ENCODE data around the gene MAP2K4.
A peak's percentile ranks its signal among the peaks of the same experiment; 100 is the strongest.
"Not testable (repeated sequence)": the region's sequence is repeated elsewhere in the genome, so short reads cannot be mapped to it uniquely, and the experiment has no call there.

MAP2K4 gene

DNA sequence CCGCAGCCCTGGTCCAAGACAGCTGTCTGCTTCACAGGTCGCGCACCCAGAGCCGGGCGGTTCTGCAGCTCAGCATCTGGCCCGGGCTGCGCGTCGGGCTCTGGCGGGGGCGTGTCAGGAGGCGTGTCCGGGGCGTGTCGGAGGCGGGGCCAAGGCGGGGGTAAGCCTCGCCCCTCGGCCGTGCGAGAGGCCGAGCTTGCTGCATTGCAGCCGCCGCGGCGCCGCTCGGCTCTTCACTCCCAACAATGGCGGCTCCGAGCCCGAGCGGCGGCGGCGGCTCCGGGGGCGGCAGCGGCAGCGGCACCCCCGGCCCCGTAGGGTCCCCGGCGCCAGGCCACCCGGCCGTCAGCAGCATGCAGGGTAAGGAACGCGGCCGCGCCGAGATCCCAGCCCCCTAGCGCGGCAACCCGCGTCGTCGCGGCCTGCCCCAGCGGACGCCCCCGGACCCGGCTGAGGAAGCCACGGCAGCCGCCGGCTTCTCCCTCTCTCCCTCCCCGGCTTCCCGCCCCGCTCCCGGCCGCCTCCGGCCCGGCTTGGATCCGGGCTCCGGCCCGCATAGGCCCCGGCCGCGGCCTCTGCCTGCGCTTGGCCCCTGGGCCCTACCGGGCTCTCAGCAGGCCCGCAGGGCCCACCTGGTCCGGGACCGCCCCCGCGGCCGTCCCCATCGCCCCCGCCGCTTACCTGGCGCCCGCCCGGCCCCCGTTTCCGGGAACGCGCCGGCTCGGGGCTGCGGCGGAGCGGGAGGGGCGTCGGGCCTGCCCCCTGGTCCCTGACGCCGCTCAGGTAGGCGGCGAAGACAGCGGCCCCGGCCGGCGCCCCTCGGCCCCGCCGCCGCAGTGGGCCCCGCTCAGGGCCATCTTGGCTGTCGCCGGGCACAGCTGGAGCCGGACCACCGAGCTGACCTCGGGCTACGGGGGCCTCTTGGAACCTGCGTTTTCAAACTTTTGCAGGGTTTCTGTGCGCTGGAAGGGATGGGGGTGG is at the start of gene MAP2K4:
Gene MAP2K4 (plus strand): TSS at position 236 of the 981 bp plus-strand sequence. CDS start 10 bp downstream, at position 246.
- Mint-ChIP-seq H3K36me3 (ENCODE audit: low read depth) (peaks cover 6% of the 10 kb centered on the region), H3K4me1 (ENCODE audit: low read depth) (peaks cover 50% of the 10 kb centered on the region), H3K27ac (peak within 1 kb of the TSS; percentile 82), H3K4me3 (peak within 1 kb of the TSS; percentile 79), H3K27me3 (no peaks in the 10 kb centered on the region), H3K9me3 (no peaks in the 10 kb centered on the region)
- peak; percentile 99 for DNase-seq

DNA sequence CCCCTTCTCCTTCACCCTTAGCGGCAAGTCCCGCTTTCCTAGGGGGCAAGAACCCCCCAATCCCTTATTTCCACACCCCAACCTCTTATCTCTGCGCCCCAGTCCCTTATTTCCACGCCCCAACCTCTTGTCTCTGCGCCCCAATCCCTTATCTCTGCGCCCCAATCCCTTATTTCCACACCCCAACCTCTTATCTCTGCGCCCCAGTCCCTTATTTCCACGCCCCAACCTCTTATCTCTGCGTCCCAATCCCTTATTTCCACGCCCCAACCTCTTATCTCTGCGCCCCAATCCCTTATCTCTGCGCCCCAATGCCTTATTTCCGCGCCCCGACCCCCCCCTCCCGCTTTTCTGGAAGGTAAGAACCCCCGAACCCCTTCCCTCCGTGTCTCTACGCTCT is 47.9 kb upstream of the MAP2K4 start:
- DNase-seq; H3K4me3 Mint-ChIP-seq; H3K4me1 Mint-ChIP-seq (ENCODE audit: low read depth); H3K27me3 Mint-ChIP-seq; H3K27ac Mint-ChIP-seq: not testable (repeated sequence)
- Mint-ChIP-seq H3K36me3 (ENCODE audit: low read depth) (peaks cover 76% of the 10 kb centered on the region), H3K9me3 (peaks cover 35% of the 10 kb centered on the region)

DNA sequence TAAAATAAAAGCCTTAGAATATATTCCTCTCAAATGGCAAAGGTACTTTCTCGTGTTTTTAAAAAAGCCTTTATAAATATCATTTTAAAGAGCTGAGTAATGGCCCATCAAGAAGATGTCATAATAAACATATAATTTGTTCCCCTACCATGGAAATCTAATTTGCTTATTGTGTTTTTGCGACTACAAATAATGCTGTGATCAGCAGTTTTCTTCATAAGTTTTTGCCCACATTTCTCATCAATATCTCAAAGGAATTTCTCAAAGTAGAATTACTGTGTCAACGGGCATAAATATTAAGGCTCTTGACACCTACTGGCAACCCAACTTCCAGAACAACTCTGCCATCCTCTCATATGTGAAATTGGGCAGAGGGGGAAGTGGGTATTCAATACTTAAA is 40.9 kb upstream of the MAP2K4 start:
- Mint-ChIP-seq H3K4me1 (ENCODE audit: low read depth) (no peaks in the 10 kb centered on the region), H3K27ac (no peak overlapping the region), H3K4me3 (no peak overlapping the region), H3K9me3 (peaks cover 2% of the 10 kb centered on the region), H3K36me3 (ENCODE audit: low read depth) (peaks cover 87% of the 10 kb centered on the region), H3K27me3 (no peaks in the 10 kb centered on the region)
- DNase-seq: no peak

DNA sequence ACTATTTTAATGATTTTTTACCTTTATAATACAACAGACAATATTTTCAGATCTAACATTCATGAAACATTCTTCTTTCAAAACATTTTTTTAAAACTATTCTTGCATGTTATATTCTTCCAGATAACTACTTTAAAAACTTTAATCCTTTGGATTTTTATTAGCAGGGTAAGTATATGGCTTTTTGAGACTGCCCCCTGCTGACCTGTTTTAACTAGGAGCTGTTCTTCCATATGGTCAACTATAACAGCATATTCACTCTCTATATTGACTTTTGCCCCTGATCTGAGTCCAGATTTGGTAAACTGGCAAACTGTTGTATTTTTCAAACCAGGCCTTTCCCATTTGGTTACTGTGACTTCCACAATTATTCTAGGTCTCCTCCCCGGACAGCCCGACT is 39.9 kb upstream of the MAP2K4 start:
- no peak overlapping the region for H3K27ac Mint-ChIP-seq
- H3K4me1 Mint-ChIP-seq (ENCODE audit: low read depth): no peaks in the 10 kb centered on the region
- no peaks in the 10 kb centered on the region for H3K27me3 Mint-ChIP-seq
- no peaks in the 10 kb centered on the region for H3K9me3 Mint-ChIP-seq
- DNase-seq: no peak
- H3K36me3 Mint-ChIP-seq (ENCODE audit: low read depth): peaks cover 87% of the 10 kb centered on the region
- no peak overlapping the region for H3K4me3 Mint-ChIP-seq

DNA sequence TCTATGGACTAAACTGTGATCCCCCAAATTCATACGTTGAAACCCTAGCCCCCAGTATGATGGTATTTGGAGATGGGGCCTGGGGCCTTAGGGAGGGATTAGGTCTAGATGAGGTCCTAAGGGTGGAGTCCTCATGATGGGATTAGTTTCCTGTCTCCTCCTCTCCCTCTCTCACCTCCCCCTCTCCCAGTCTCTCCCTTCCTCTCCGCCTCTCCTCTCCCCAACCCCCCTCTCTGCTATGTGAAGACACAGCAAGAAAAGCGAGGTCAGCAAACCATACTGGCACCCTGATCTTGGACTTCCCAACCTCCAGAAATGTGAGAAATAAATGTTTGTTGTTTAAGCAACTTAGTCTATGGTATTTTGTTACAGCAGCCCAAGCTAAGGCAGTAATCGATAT is 38.8 kb upstream of the MAP2K4 start:
- Mint-ChIP-seq H3K27ac (no peak overlapping the region), H3K36me3 (ENCODE audit: low read depth) (peaks cover 85% of the 10 kb centered on the region), H3K27me3 (no peaks in the 10 kb centered on the region), H3K4me1 (ENCODE audit: low read depth) (peaks cover 2% of the 10 kb centered on the region), H3K9me3 (no peaks in the 10 kb centered on the region), H3K4me3 (no peak overlapping the region)
- DNase-seq: no peak

DNA sequence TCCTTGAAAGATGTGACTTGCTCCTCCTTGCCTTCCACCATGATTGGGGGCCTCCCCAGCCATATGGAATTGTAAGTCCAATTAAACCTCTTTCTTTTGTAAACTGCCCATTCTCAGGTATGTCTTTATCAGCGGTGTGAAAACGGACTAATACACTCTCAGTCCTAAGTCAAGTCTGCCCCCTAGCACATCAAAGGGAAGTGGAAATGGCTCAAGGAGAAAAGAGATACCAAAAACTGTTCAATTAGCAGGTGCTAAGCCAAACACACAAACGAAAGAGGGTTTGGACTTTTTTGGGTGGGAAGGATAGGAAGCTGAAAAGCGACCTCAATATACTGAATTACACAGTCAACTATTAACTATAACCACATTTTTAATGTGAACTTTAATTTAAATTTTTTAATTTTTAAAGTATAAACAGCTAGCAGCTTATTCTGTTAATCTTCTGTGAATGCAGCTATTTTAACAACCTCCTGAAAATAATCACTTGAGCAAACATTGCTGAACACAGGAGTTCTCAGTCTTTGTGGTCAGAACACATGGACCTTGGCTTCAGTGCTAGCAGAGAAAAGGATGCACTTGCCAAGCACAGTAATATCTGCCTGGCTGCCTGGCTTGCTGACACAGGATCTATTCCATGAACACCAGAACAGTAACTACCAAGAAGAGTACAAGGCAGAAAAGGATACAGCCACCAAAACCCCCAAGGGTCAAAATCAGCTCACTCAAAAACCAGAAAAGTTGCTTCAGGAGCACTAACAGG is 34.3 kb upstream of the MAP2K4 start:
- peaks cover 20% of the 10 kb centered on the region for H3K4me1 Mint-ChIP-seq (ENCODE audit: low read depth)
- H3K27me3 Mint-ChIP-seq: no peaks in the 10 kb centered on the region
- H3K9me3 Mint-ChIP-seq: no peaks in the 10 kb centered on the region
- no peak overlapping the region for H3K27ac Mint-ChIP-seq
- DNase-seq: no peak
- no peak overlapping the region for H3K4me3 Mint-ChIP-seq
- peaks cover 91% of the 10 kb centered on the region for H3K36me3 Mint-ChIP-seq (ENCODE audit: low read depth)

DNA sequence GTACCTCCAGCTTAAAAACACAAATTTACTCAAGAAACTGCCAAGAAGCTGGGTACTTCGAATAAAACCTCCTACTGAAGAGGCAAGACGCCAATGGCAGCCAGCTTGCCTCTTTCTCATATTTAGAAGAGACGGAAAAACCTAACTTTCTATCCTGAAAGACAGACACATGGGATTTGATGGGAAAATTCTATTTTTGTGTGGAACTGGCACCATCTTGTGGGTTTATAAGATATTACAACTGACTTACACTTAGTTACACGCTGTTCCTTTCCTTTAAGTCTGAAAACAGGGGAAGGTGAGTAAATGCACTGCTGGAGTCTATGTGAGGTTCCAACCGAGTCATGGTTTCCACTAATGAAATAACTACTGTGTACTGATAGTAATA is 33.7 kb upstream of the MAP2K4 start:
- H3K4me3 Mint-ChIP-seq: no peak overlapping the region
- peaks cover 20% of the 10 kb centered on the region for H3K4me1 Mint-ChIP-seq (ENCODE audit: low read depth)
- H3K36me3 Mint-ChIP-seq (ENCODE audit: low read depth): peaks cover 86% of the 10 kb centered on the region
- no peaks in the 10 kb centered on the region for H3K27me3 Mint-ChIP-seq
- no peaks in the 10 kb centered on the region for H3K9me3 Mint-ChIP-seq
- DNase-seq: no peak
- no peak overlapping the region for H3K27ac Mint-ChIP-seq

DNA sequence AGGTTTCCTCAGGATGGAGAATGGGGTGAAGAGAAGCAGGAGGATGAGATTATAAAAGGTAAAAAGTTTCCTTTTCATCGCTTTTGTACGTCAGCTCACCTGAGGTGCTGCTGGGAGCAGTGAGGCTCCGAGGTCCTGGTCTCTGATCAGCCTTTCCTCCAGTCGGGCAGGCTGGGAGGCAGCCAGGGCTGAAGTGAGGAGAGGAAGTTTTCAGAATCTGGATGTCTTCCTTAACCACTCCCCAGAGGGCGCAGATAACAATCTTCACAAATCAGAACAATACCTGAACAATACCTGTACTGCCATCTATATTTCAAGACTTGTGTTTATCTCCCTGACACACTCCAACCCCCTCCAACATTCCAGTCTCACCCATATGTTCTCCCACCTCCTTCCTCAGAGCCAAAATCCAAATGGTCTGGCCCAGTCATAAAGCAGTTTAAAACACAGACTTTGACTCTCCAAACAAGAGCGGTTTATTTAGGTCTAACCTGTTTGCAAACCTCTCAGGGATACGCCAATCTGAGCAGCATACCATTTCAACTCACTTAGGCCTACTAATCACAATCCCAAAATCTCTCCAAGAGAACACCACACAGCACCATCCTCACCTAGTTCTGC is 30.2 kb upstream of the MAP2K4 start:
- Mint-ChIP-seq H3K9me3 (no peaks in the 10 kb centered on the region), H3K27me3 (no peaks in the 10 kb centered on the region), H3K4me3 (no peak overlapping the region), H3K36me3 (ENCODE audit: low read depth) (peaks cover 75% of the 10 kb centered on the region), H3K4me1 (ENCODE audit: low read depth) (peaks cover 38% of the 10 kb centered on the region), H3K27ac (no peak overlapping the region)
- DNase-seq: no peak

DNA sequence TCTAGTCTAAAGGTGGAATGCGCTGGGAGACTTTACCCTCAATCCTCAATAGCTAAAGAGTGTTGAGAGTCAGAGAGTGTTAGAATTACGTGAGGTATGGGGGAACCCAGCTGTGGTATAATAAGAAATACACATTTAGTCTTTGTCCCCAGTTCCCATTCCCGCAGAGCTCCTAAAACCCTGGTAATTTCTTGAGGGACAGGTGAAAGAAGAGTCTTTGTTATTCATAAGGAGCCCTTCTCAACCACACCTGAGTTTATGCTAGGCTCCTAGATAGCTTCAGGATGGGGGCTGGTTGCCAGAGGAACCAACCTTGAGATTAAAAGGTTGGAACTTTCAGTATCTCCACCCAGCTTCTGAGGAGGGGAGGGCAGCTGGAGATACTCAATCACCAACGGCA is 29.2 kb upstream of the MAP2K4 start:
- Mint-ChIP-seq H3K4me3 (no peak overlapping the region), H3K9me3 (no peaks in the 10 kb centered on the region), H3K27me3 (no peaks in the 10 kb centered on the region), H3K4me1 (ENCODE audit: low read depth) (peaks cover 43% of the 10 kb centered on the region), H3K27ac (no peak overlapping the region), H3K36me3 (ENCODE audit: low read depth) (peaks cover 67% of the 10 kb centered on the region)
- no peak for DNase-seq

DNA sequence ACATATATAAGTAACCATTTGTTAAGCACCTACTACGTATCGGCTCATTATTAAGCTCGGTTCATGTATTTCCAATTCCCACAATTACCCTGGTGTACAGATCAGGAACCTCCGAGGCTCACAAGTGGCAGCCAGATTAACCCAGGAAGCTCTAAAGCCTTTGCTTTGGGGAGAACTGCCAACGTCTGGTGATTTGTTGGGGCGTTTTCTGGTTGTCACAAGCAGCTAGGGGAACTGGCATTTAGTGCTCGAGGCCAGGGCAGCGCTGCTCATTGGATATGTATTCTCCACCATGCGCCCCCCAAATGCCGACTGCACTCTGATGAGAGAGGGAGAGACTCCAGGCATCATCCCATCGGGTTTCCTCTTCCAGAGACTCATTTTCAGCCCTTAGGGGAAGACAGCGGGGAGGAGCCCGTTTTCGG is 23.9 kb upstream of the MAP2K4 start:
- DNase-seq: no peak
- peaks cover 24% of the 10 kb centered on the region for H3K36me3 Mint-ChIP-seq (ENCODE audit: low read depth)
- no peaks in the 10 kb centered on the region for H3K27me3 Mint-ChIP-seq

DNA sequence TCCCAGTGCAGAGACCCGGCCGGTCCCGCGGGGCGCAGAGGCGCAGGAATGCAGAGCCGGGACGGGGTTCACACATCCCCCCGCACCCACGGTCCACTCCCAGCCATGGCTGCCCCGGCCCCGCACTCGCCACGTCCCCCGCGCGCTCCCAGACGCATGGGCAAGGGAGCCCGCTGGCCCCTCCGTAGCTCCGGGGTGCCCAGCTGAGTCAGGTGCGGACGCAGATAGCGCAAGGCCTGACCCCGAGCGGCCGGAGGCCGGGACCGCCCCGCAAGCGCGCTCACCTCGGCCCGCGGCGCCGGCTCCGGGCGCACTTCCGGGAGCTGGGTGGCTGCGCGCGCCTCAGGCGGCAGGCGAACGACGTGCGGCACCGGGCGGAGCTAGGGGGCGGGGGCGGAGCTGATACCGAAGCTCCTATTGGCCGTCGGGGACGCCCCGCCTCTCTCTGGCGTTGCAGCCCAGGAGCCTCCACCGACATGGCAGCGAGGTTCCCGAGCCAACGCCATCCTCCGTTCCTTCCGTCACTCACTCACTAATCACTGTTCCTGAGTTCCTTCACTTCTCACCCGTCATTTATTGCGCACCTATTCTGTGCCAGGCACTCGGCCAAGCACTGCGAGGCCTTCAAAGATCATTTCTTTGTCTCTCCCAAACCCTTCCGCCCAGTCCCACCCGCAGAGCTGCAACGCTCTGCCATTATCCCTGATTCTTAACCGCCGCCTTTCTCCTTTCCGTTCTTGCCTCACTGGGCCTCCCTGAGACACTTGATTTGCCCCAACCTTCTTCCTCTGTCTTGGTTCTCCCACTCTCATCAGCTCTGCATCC is 23.3 kb upstream of the MAP2K4 start, which contains the start of gene ZNF18:
Gene ZNF18 (minus strand): TSS at position 329 of the 825 bp plus-strand sequence. CDS start 4,646 bp downstream, outside the sequence.
- Mint-ChIP-seq H3K4me1 (ENCODE audit: low read depth) (peaks cover 30% of the 10 kb centered on the region), H3K36me3 (ENCODE audit: low read depth) (peaks cover 18% of the 10 kb centered on the region), H3K9me3 (no peaks in the 10 kb centered on the region), H3K27ac (peak within 1 kb of the TSS; percentile 92), H3K27me3 (no peaks in the 10 kb centered on the region), H3K4me3 (peak within 1 kb of the TSS; percentile 88)
- peak; percentile 97 for DNase-seq

More for the DNA sequence above, 23.9 kb upstream of the MAP2K4 start:
- H3K9me3 Mint-ChIP-seq: no peaks in the 10 kb centered on the region
- peak overlapping the region; percentile 92 for H3K27ac Mint-ChIP-seq
- peaks cover 30% of the 10 kb centered on the region for H3K4me1 Mint-ChIP-seq (ENCODE audit: low read depth)
- H3K4me3 Mint-ChIP-seq: peak overlapping the region; percentile 88

DNA sequence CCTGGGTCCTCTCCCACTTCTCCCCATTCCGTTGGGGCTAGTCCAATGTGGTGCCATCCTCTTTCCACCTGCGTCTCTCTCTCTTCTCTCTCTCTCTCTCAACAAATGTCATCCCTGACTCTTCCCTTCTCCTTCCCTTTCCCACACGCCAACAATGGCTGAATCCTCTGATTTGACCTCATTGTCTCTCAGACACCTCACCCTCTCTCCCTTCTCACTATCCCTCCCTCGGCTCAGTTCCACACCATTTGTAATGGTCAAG is 22.8 kb upstream of the MAP2K4 start:
- H3K27ac Mint-ChIP-seq: peak overlapping the region; percentile 90
- H3K9me3 Mint-ChIP-seq: no peaks in the 10 kb centered on the region
- no peak for DNase-seq
- peaks cover 12% of the 10 kb centered on the region for H3K36me3 Mint-ChIP-seq (ENCODE audit: low read depth)
- H3K4me1 Mint-ChIP-seq (ENCODE audit: low read depth): peaks cover 25% of the 10 kb centered on the region
- peak overlapping the region; percentile 84 for H3K4me3 Mint-ChIP-seq
- no peaks in the 10 kb centered on the region for H3K27me3 Mint-ChIP-seq

DNA sequence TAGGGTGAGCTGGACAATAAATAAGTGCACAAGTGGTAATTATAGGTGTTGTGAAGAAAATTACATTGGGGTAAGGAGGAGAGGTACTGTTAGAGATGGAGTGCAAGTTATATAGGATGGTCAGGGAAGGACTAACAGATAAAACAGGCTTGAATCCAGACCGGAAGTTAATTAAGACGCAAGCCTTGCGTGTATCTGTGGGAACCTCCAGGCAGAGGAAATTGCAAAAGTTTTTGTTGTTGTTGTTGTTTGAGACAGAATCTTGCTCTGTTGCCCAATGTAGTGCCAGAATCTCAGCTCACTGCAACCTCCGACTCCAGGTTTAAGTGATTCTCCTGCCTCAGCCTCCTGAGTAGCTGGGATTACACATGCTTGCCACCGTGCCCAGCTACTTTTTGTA is 21.0 kb upstream of the MAP2K4 start:
- Mint-ChIP-seq H3K27ac (no peak overlapping the region), H3K9me3 (no peaks in the 10 kb centered on the region)

DNA sequence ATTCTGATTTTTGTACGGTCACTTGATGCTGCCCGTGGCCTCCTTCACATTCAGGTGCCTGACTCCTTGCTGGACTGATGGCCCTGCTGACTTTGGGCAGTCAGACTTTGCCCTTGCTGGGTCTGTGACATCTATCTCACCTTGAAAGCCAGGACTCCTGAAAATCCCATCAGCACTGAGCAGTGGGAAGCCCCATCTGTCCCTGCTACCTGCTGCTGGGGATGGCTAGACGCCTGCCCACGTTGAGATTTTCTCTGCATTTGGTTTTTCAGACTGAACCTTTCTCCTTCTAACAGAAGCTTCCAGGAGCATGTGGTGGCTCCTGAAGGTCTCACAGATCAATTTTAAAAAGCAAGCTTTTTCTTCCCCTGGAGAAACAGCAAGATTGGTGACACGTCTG is 13.2 kb upstream of the MAP2K4 start:
- no peaks in the 10 kb centered on the region for H3K4me1 Mint-ChIP-seq (ENCODE audit: low read depth)
- H3K9me3 Mint-ChIP-seq: no peaks in the 10 kb centered on the region
- H3K27me3 Mint-ChIP-seq: peaks cover 7% of the 10 kb centered on the region
- DNase-seq: no peak
- H3K4me3 Mint-ChIP-seq: no peak overlapping the region
- H3K27ac Mint-ChIP-seq: no peak overlapping the region
- no peaks in the 10 kb centered on the region for H3K36me3 Mint-ChIP-seq (ENCODE audit: low read depth)

More for the DNA sequence above, 21.0 kb upstream of the MAP2K4 start:
- Mint-ChIP-seq H3K4me1 (ENCODE audit: low read depth) (peaks cover 18% of the 10 kb centered on the region), H3K27me3 (no peaks in the 10 kb centered on the region), H3K4me3 (no peak overlapping the region), H3K36me3 (ENCODE audit: low read depth) (peaks cover 4% of the 10 kb centered on the region)
- no peak for DNase-seq
